Measurements from ENCODE around the gene ADAMTSL1. TPM values are rescaled to one million over a fixed set of nuclear protein-coding genes. Genes with fewer than 3 reads are reported as not detected.

The ADAMTSL1 gene
- total and polyA plus RNA-seq, 9 of the 15 experiments (the other 6 are each of a cell fraction or from before 2014, with no cell fraction given) = 0.01 TPM; not detected in 8

DNA sequence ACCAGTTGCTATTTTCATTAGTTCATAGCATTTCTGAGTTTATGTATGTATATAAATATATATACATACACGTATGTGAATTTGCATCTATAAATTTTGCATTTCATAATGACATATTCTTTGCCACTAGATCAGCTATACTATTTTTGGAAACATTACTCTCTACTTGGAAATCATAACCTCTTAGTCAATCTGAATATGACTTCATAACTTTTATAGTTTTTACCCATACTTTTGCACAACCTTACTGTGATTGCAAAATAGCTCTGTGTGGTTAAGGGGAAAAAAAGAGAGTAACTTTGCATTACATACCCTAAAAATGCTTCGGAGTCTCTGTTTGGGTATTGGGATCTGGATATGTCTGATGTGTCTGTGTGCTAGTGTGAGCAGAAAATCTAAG, 44.9 kb upstream of the ADAMTSL1 start (continued):
- no peak for TF ChIP-seq EP400 (IDR thresholded peaks at IDR 0.05)
- TF ChIP-seq DDX20 (tag; IDR thresholded peaks at IDR 0.05; ENCODE audit: low read depth) = no peak
- no peak for TF ChIP-seq PHF21A (IDR thresholded peaks at IDR 0.05; ENCODE audit: borderline replicate concordance, low read depth)
- TF ChIP-seq, protein P1, sequence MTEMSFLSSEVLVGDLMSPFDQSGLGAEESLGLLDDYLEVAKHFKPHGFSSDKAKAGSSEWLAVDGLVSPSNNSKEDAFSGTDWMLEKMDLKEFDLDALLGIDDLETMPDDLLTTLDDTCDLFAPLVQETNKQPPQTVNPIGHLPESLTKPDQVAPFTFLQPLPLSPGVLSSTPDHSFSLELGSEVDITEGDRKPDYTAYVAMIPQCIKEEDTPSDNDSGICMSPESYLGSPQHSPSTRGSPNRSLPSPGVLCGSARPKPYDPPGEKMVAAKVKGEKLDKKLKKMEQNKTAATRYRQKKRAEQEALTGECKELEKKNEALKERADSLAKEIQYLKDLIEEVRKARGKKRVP (CRISPR knock-in tag; IDR thresholded peaks at IDR 0.05) = no peak
- TF ChIP-seq SREBF1 (IDR thresholded peaks at IDR 0.05; ENCODE audit: borderline replicate concordance, low read depth, low read length) = no peak
- no peak for TF ChIP-seq ZNF41 (CRISPR knock-in tag; conservative IDR thresholded peaks at IDR 0.05)
- TF ChIP-seq XRCC4 (IDR thresholded peaks at IDR 0.05; ENCODE audit: extremely low read depth, insufficient read depth, insufficient read length) = no peak
- TF ChIP-seq, protein P2, sequence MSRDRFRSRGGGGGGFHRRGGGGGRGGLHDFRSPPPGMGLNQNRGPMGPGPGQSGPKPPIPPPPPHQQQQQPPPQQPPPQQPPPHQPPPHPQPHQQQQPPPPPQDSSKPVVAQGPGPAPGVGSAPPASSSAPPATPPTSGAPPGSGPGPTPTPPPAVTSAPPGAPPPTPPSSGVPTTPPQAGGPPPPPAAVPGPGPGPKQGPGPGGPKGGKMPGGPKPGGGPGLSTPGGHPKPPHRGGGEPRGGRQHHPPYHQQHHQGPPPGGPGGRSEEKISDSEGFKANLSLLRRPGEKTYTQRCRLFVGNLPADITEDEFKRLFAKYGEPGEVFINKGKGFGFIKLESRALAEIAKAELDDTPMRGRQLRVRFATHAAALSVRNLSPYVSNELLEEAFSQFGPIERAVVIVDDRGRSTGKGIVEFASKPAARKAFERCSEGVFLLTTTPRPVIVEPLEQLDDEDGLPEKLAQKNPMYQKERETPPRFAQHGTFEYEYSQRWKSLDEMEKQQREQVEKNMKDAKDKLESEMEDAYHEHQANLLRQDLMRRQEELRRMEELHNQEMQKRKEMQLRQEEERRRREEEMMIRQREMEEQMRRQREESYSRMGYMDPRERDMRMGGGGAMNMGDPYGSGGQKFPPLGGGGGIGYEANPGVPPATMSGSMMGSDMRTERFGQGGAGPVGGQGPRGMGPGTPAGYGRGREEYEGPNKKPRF (IDR thresholded peaks at IDR 0.05; ENCODE audit: low read depth, low read length) = no peak
- no peak for TF ChIP-seq PRPF4 (IDR thresholded peaks at IDR 0.05; ENCODE audit: insufficient read depth, low read depth, low read length, poor library complexity, severe bottlenecking)

DNA sequence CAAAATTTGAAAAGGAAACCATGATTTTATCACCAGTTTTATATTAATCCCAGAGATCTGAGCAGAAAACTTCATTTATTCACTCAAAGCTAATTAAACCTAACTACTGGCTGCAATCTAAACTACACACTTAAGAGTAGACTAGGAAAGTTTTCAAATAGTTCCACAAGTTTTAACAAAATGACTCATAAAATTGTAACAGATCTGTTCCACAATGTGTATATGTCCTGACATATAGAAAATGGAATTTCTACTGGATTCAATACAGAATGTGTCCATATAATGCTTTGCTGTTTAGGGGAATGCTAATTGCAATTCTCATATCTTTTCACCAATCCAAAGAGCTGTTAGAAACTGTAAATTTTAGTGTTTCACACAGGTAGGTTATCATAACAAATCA, 40.3 kb upstream of the ADAMTSL1 start:
- no peak for FAIRE-seq

More for the DNA sequence above, 40.3 kb upstream of the ADAMTSL1 start:
- no peak for DNase-seq (ENCODE audit: extremely low read depth in 1 of 4, low spot score in 3 of 4)
- H3K36me3 ChIP-seq (ENCODE audit: control insufficient read depth, insufficient read depth, low read length) = no peaks in the 10 kb centered on the region
- TF ChIP-seq ZC3H11A (IDR thresholded peaks at IDR 0.05; ENCODE audit: low read depth, low read length) (no peak), SIN3A (IDR thresholded peaks at IDR 0.05; ENCODE audit: borderline replicate concordance in 2 of 2, control insufficient read depth in 1 of 2, low read depth in 2 of 2, low read length in 2 of 2) (no peak), LCOR (CRISPR knock-in tag; IDR thresholded peaks at IDR 0.05) (no peak), TEAD1 (CRISPR knock-in tag; IDR thresholded peaks at IDR 0.05) (no peak), KLF13 (tag; IDR thresholded peaks at IDR 0.05; ENCODE audit: borderline replicate concordance, low read depth) (no peak), MED1 (CRISPR knock-in tag; IDR thresholded peaks at IDR 0.05; ENCODE audit: borderline replicate concordance) (no peak), ZNF764 (CRISPR knock-in tag; IDR thresholded peaks at IDR 0.05; ENCODE audit: low read depth) (no peak), SUPT5H (IDR thresholded peaks at IDR 0.05) (no peak)
- TF ChIP-seq, protein P3, sequence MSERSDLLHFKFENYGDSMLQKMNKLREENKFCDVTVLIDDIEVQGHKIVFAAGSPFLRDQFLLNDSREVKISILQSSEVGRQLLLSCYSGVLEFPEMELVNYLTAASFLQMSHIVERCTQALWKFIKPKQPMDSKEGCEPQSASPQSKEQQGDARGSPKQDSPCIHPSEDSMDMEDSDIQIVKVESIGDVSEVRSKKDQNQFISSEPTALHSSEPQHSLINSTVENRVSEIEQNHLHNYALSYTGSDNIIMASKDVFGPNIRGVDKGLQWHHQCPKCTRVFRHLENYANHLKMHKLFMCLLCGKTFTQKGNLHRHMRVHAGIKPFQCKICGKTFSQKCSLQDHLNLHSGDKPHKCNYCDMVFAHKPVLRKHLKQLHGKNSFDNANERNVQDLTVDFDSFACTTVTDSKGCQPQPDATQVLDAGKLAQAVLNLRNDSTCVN (CRISPR knock-in tag; IDR thresholded peaks at IDR 0.05) = no peak
- intact Hi-C loops (cut with micrococcal nuclease) = no loop called here
- no peaks in the 10 kb centered on the region for H3K9me1 ChIP-seq (ENCODE audit: control insufficient read depth, insufficient read depth, low read length)
- no peak overlapping the region for H2AFZ ChIP-seq (ENCODE audit: low read depth, low read length)
- no peaks in the 10 kb centered on the region for H3K79me2 ChIP-seq (ENCODE audit: control insufficient read depth, insufficient read depth, low read length)
- in situ Hi-C loops (cut with MboI) = no loop called here
- H3K9ac ChIP-seq (ENCODE audit: insufficient read depth in 1 of 2, low read depth in 2 of 2, low read length in 2 of 2) = no peak overlapping the region
- H3K27ac ChIP-seq (ENCODE audit: extremely low read depth, low read depth, low read length) = no peak overlapping the region
- ChIA-PET CTCF (ENCODE audit: low intra/inter-chr PET ratio) (no interaction called here), POLR2A (no interaction called here)
- H3K4me2 ChIP-seq (ENCODE audit: insufficient read depth, low read length) = no peak overlapping the region
- no peaks in the 10 kb centered on the region for H3K27me3 ChIP-seq (ENCODE audit: control insufficient read depth in 2 of 2, insufficient read depth in 2 of 2, low read length in 2 of 2)
- no peak for ATAC-seq
- H3K4me1 ChIP-seq (replicated peaks in 1 of 2; ENCODE audit: control insufficient read depth in 2 of 2, insufficient read depth in 2 of 2, low read length in 2 of 2) = no peaks in the 10 kb centered on the region
- no peak overlapping the region for H3K4me3 ChIP-seq
- no peaks in the 10 kb centered on the region for H4K20me1 ChIP-seq (replicated peaks; ENCODE audit: control insufficient read depth, insufficient read depth, low read length)
- no TSS peak for BruUV-seq (replicated peaks)
- no peaks in the 10 kb centered on the region for H3K9me3 ChIP-seq (replicated peaks; ENCODE audit: control insufficient read depth, insufficient read depth, low read depth, low read length)

Measured in K562 (cell line).